Subcutaneous abdominal adipose tissue (tissue), 5 donors: ENCODE data around the gene ALK.

ENCODE experiments used
- H3K27ac ChIP-seq: one replicate; pipeline ENCODE4 v1.7.0; 2013; ENCODE audit warnings: low read depth, mild to moderate bottlenecking, inconsistent platforms, low read length, moderate library complexity
- H3K27me3 ChIP-seq, 5 donors: one replicate each; pipeline ENCODE4 v1.7.0; 2013; ENCODE audit warnings: low read length in 5 of 5, inconsistent platforms in 1 of 5; ENCODE audit not compliant: control insufficient read depth in 5 of 5, insufficient read depth in 4 of 5
- H3K36me3 ChIP-seq, 5 donors: one replicate each; pipeline ENCODE4 v1.7.0; 2013; ENCODE audit warnings: low read length in 5 of 5; ENCODE audit not compliant: control insufficient read depth in 5 of 5, insufficient read depth in 5 of 5
- H3K4me1 ChIP-seq, 5 donors: one replicate each; pipeline ENCODE4 v1.7.0; 2013; ENCODE audit warnings: low read length in 5 of 5, mild to moderate bottlenecking in 3 of 5, moderate library complexity in 1 of 5; ENCODE audit not compliant: control insufficient read depth in 5 of 5, insufficient read depth in 5 of 5
- H3K4me3 ChIP-seq, 5 donors: one replicate each; pipeline ENCODE4 v1.7.0; 2013; ENCODE audit warnings: low read length in 5 of 5, low read depth in 1 of 5
- H3K9ac ChIP-seq, 5 donors: one replicate each; pipeline ENCODE4 v1.7.0; 2013; ENCODE audit warnings: low read length in 5 of 5, mild to moderate bottlenecking in 4 of 5, moderate library complexity in 3 of 5
- H3K9me3 ChIP-seq, 5 donors: one replicate each; pipeline ENCODE4 v1.7.0; 2013; ENCODE audit warnings: low read length in 5 of 5; ENCODE audit not compliant: control insufficient read depth in 5 of 5
- donor health status: healthy.
- donor health status: healthy.
- donor health status: healthy.
- donor health status: healthy.
- donor health status: healthy.

ALK gene

GRCh38 chr2:29850794-29851193 lies 70.6 kb downstream of the ALK start:
- no peak overlapping the region for H3K4me3 ChIP-seq

GRCh38 chr2:29848566-29849310 lies 72.6 kb downstream of the ALK start:
- Histone ChIP-seq H3K27ac (no peak overlapping the region), H3K9ac (no peak overlapping the region), H3K27me3 (peaks cover 0 to 7% (median 0%) of the 10 kb centered on the region in 5 donors), H3K4me1 (no peaks in the 10 kb centered on the region), H3K4me3 (no peak overlapping the region), H3K9me3 (peaks cover 0 to 8% (median 6%) of the 10 kb centered on the region in 5 donors), H3K36me3 (no peaks in the 10 kb centered on the region)

More at GRCh38 chr2:29850794-29851193, 70.6 kb downstream of the ALK start:
- peaks cover 0 to 8% (median 6%) of the 10 kb centered on the region in 5 donors for H3K9me3 ChIP-seq
- H3K27ac ChIP-seq, result no peak overlapping the region
- no peaks in the 10 kb centered on the region for H3K4me1 ChIP-seq
- no peaks in the 10 kb centered on the region for H3K36me3 ChIP-seq
- peaks cover 0 to 7% (median 0%) of the 10 kb centered on the region in 5 donors for H3K27me3 ChIP-seq
- H3K9ac ChIP-seq, result no peak overlapping the region

GRCh38 chr2:29847886-29848285 lies 73.5 kb downstream of the ALK start:
- no peak overlapping the region for H3K9ac ChIP-seq
- no peak overlapping the region for H3K27ac ChIP-seq
- no peaks in the 10 kb centered on the region for H3K36me3 ChIP-seq
- H3K4me3 ChIP-seq, result no peak overlapping the region
- peaks cover 0 to 7% (median 6%) of the 10 kb centered on the region in 5 donors for H3K9me3 ChIP-seq
- no peaks in the 10 kb centered on the region for H3K4me1 ChIP-seq
- H3K27me3 ChIP-seq, result peaks cover 0 to 8% (median 0%) of the 10 kb centered on the region in 5 donors

GRCh38 chr2:29844713-29845326 lies 76.6 kb downstream of the ALK start:
- H3K9me3 ChIP-seq, result no peaks in the 10 kb centered on the region
- no peaks in the 10 kb centered on the region for H3K4me1 ChIP-seq
- H3K27ac ChIP-seq, result no peak overlapping the region
- no peak overlapping the region for H3K4me3 ChIP-seq
- no peaks in the 10 kb centered on the region for H3K36me3 ChIP-seq
- H3K27me3 ChIP-seq, result peaks cover 0 to 11% (median 0%) of the 10 kb centered on the region in 5 donors
- no peak overlapping the region for H3K9ac ChIP-seq

DNA sequence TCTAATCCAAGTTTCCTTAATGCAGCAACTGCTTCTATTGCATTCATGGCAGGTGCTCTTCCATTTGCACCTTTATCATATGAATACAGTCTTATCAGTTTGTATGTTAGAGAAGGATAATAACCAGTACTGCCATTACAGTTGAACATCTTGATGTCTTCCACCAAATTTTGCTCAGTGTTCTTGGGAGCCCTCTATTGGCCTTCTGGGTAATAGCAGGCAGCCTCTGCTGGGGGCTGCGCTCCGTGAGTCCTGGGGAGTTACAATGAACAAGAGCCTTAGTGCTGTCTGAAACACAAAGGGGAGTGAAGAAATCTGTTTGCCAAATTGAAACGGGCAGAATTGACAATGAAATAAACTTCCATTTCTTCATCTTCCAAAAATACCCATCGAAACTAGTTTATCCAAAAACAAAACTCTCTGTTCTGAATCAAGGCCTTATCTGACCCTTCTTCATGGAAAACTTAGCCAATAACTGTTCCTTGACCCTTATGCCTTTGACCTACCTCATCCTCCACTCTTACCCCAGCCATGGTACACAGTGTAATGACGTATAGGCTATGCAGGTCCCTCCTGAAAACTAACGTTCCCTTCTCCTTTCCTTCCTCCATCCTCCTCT lies 79.9 kb downstream of the ALK start:
- H3K9ac ChIP-seq, result no peak overlapping the region
- no peak overlapping the region for H3K4me3 ChIP-seq
- H3K36me3 ChIP-seq, result no peaks in the 10 kb centered on the region
- peaks cover 0 to 11% (median 6%) of the 10 kb centered on the region in 5 donors for H3K9me3 ChIP-seq
- H3K4me1 ChIP-seq, result no peaks in the 10 kb centered on the region
- no peak overlapping the region for H3K27ac ChIP-seq
- H3K27me3 ChIP-seq, result peaks cover 0 to 4% (median 0%) of the 10 kb centered on the region in 5 donors

DNA sequence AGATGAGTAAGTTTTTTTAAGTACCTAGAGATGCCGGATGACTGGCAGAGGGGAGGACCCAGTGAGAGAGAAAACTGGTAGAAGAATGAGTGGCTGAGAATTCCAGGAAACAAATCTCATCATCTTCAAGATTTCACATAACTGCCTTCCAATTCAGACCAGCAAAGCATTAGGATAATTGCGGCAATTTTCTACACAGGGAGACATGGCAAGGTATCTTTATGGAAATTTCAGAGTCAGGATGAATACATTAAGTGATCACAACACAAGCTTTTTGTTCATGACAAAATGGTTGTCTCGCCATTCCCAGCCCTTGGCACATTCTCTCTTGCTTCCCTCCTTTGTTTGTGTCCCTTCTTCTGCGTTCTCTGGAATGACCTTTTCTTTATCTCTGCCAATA lies 82.1 kb downstream of the ALK start:
- no peak overlapping the region for H3K27ac ChIP-seq
- peaks cover 0 to 11% (median 6%) of the 10 kb centered on the region in 5 donors for H3K9me3 ChIP-seq
- H3K36me3 ChIP-seq, result no peaks in the 10 kb centered on the region
- H3K4me1 ChIP-seq, result no peaks in the 10 kb centered on the region
- H3K27me3 ChIP-seq, result peaks cover 0 to 4% (median 0%) of the 10 kb centered on the region in 5 donors
- no peak overlapping the region for H3K9ac ChIP-seq
- no peak overlapping the region for H3K4me3 ChIP-seq

DNA sequence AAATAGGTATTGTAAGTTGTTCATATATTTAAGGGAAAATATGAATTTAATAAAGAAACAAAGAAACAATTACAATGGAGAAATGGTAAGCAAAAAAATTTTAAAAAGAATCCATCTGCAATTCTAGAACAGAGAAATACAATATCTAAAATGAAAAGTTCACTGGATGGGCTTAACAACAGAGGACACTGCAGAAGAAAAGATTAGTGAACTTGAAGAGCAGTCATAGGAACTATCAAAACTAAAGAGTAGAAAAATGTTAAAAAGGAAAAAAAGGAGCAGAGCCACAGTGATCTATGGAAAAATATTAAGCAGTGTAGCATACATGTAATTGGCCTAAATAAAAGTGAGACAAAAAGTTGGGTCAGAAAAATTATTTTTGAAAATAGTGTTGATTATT lies 83.5 kb downstream of the ALK start:
- Histone ChIP-seq H3K27me3 (peaks cover 0 to 4% (median 2%) of the 10 kb centered on the region in 5 donors), H3K36me3 (no peaks in the 10 kb centered on the region), H3K4me3 (no peak overlapping the region), H3K4me1 (no peaks in the 10 kb centered on the region), H3K9me3 (peaks cover 0 to 11% (median 6%) of the 10 kb centered on the region in 5 donors), H3K9ac (no peak overlapping the region), H3K27ac (no peak overlapping the region)

- Histone ChIP-seq H3K27ac (no peak overlapping the region), H3K27me3 (peaks cover 0 to 2% (median 0%) of the 10 kb centered on the region in 5 donors), H3K9me3 (peaks cover 0 to 11% (median 8%) of the 10 kb centered on the region in 5 donors), H3K9ac (no peak overlapping the region), H3K4me1 (no peaks in the 10 kb centered on the region), H3K4me3 (no peak overlapping the region), H3K36me3 (no peaks in the 10 kb centered on the region)
Observed at GRCh38 chr2:29834624-29835023, 86.8 kb downstream of the ALK start.

GRCh38 chr2:29834036-29834540 lies 87.3 kb downstream of the ALK start:
- Histone ChIP-seq H3K9me3 (peaks cover 0 to 11% (median 8%) of the 10 kb centered on the region in 5 donors), H3K27ac (no peak overlapping the region), H3K4me1 (no peaks in the 10 kb centered on the region), H3K27me3 (peaks cover 0 to 2% (median 0%) of the 10 kb centered on the region in 5 donors), H3K9ac (no peak overlapping the region), H3K4me3 (no peak overlapping the region), H3K36me3 (no peaks in the 10 kb centered on the region)

DNA sequence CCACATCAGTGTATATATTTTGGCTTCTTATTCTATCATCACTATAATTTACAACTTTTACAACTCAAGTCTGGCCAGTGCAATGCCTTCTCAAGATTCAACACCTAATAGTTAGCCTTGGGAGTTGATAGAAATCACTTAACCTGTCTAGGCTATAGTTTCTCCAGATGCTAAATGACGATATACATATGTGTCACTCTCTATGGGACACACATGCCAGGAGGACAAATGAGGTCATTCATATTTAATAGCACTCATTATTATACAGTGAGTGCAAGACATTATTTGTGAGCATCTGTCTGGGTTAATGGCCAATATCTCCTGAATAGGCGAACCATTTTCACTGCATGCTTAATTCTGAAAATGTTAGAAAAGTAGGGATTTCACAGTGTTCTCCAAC lies 89.8 kb downstream of the ALK start:
- no peak overlapping the region for H3K4me3 ChIP-seq
- no peak overlapping the region for H3K9ac ChIP-seq
- no peak overlapping the region for H3K27ac ChIP-seq
- peaks cover 0 to 2% (median 0%) of the 10 kb centered on the region in 5 donors for H3K27me3 ChIP-seq
- H3K36me3 ChIP-seq, result no peaks in the 10 kb centered on the region
- peaks cover 0 to 2% (median 0%) of the 10 kb centered on the region in 5 donors for H3K9me3 ChIP-seq
- H3K4me1 ChIP-seq, result no peaks in the 10 kb centered on the region
